Esophagus muscularis mucosa (tissue), 4 donors: Measurements from ENCODE around the gene BDNF.

ENCODE experiments used
- EP300 ChIP-seq: sonication (generic); formaldehyde crosslinking; IDR thresholded peaks from one replicate; pipeline ENCODE4 v1.6.1; 2017; ENCODE audit warnings: antibody characterized with exemption
- POLR2A ChIP-seq: fragments of 450-650 bp; IDR thresholded peaks from one replicate; pipeline ENCODE4 v1.6.1; 2017; ENCODE audit warnings: antibody characterized with exemption, moderate library complexity, mild to moderate bottlenecking, low read depth
- POLR2AphosphoS5 ChIP-seq, 2 donors: sonication (generic); formaldehyde crosslinking; IDR thresholded peaks; one replicate each; pipeline ENCODE4 v1.6.1; 2017; ENCODE audit warnings: antibody characterized with exemption in 2 of 2
- TF ChIP-seq, protein P1 (sequence below), 3 experiments: fragments of 200-600 bp in 2 of 3; fragments of 450-650 bp in 1 of 3; sonication (generic) in 2 of 3; IDR thresholded peaks; one replicate each; pipeline ENCODE4 v1.5.1; 2017 to 2019; ENCODE audit warnings: antibody characterized with exemption in 3 of 3, mild to moderate bottlenecking in 2 of 3, moderate library complexity in 1 of 3

DNA sequence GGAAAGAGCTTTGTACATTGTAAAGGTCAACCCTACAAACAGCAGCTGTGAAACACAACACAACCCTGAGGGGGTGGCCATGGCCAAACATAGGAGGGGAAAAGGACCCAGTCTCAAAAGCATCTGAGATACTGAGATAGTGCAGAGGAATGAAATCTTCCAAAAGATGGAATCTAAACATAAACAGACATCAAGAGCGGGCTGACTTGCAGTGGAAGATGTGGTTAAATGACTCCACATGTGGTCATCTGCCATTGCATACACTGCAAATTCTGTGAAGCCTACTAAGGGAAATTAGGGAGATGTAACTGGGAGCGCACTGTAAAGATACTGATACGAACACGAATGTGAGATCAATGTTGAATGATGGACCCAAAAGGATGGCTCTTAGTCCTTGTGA, 22.0 kb downstream of the BDNF start:
- no peak for TF ChIP-seq EP300
- TF ChIP-seq POLR2AphosphoS5 (IDR thresholded peaks at IDR 0.05) = no peak
- TF ChIP-seq, protein P1, sequence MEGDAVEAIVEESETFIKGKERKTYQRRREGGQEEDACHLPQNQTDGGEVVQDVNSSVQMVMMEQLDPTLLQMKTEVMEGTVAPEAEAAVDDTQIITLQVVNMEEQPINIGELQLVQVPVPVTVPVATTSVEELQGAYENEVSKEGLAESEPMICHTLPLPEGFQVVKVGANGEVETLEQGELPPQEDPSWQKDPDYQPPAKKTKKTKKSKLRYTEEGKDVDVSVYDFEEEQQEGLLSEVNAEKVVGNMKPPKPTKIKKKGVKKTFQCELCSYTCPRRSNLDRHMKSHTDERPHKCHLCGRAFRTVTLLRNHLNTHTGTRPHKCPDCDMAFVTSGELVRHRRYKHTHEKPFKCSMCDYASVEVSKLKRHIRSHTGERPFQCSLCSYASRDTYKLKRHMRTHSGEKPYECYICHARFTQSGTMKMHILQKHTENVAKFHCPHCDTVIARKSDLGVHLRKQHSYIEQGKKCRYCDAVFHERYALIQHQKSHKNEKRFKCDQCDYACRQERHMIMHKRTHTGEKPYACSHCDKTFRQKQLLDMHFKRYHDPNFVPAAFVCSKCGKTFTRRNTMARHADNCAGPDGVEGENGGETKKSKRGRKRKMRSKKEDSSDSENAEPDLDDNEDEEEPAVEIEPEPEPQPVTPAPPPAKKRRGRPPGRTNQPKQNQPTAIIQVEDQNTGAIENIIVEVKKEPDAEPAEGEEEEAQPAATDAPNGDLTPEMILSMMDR (IDR thresholded peaks at IDR 0.05) = no peak
- no peak for TF ChIP-seq POLR2A
